CD4-positive, alpha-beta T cell treated with Interleukin-1 beta for 1 hour (primary cell): ENCODE data around the gene GRIK3.
"Not testable (repeated sequence)": the region's sequence is repeated elsewhere in the genome, so short reads cannot be mapped to it uniquely, and the experiment has no call there.

Experiments used
- DNase-seq, 2 donors: peaks; one replicate each; pipeline ENCODE4 v3.0.0-alpha.2; 2020 to 2022

Gene GRIK3

DNA sequence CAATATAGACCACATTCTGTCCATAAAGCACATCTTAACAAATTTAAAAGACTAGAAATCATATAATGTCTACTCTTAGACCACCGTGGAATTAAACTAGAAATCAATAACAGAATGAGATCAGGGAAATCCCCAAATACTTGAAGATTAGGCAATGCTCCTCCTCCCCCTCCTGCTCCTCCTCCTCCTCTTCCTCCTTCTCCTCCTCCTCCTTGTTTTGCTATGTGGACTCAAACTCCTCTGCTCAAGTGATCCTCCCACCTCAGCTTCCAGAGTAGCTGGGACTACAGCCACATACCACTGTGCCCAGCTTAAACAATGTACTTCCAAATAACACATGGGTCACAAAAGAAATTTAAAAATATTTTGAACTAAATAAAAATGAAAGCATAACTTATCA, 134.2 kb downstream of the GRIK3 start:
- DNase-seq: no peak

DNA sequence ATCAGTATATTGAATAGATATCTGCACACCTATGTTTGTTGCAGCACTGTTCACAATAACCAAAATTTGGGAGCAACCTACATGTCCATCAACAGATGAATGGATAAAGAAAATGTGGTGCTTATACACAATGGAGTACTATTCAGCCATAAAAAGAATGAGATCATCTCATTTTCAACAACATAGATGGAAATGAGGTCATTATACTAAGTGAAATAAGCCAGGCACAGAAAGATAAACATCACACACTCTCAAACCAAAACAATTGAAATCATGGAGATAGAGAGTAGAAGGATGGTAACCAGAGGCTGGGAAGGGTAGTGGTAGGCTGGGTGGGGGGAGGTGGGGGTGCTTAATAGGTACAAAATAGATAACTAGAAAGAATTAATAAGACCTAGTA, 136.5 kb downstream of the GRIK3 start:
- not testable (repeated sequence) for DNase-seq

- no peak for DNase-seq
Measured at GRCh38 chr1:36894824-36895223, 139.5 kb downstream of the GRIK3 start.

- no peak for DNase-seq
Measured at GRCh38 chr1:36890776-36891175, 143.5 kb downstream of the GRIK3 start.

GRCh38 chr1:36889478-36890226, 144.7 kb downstream of the GRIK3 start:
- no peak for DNase-seq

DNA sequence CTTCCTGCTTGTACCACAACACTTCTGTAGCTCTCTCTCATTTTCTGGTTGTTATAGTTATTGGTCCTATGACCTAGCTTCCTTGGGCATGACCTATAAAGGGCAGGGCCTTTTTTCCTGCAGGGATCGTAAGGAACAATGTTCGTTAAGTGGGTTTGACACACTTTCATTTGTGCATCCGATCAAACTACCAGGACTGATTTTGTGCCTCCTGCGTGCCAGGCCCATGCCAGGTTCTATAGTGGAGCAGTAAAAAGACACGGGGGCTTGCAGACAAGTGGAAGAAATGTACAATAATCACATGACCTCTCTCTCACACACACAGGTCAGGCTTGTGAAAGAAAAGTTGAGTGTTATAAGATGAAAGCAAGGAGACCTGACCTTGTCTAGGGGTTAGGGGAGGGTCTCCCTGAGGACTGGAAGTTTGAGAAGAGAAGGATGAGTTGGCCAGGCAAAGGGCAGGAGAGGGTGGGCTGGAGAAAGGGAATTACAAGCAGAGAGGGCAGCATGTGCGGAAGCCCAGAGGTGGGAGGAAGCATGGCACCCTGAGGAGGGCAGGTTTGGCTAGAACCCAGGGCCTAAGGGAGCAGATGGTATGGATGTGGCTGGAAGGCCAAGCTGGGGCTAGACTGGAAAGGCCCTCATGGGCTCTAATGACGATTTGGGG, 145.4 kb downstream of the GRIK3 start:
- no peak for DNase-seq

DNA sequence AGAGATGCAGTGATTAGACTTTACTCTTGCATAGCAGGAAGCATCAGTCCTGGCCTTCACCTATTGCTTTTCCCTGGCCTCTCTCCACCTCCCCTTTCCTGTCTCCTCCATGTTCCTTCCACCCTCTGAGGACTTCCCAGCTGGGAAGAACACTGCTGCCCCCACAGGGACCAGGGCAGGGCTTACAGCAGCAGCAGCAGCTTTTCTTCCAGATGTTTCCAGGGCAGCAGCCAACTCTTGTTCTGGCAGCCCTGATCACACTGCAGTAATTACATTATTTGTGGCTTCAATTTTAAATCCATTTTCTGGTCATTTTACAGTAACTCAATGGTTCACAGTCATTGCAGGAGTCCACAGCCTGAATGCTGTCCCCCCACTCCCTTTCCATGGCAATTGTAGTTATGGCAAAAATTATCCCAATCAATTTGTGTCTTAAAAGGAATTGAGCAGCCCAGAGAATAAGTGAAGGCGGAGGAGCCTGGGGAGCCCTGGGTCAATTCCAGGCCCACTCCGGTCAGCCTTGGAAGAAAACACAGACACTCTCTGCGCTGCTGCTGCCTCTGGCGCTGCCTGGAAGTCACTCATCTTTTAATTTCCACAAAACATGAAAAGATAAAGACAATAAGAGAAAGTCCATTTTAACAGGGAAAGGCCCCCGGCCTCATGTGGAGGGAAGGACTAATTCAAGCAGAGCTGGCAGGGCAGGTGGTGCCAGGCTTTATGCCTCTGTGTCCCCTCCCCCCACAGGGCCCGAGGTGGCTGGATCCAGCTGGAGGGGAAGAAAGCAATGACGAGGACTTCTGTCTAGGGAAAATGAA, 148.6 kb downstream of the GRIK3 start:
- no peak for DNase-seq

DNA sequence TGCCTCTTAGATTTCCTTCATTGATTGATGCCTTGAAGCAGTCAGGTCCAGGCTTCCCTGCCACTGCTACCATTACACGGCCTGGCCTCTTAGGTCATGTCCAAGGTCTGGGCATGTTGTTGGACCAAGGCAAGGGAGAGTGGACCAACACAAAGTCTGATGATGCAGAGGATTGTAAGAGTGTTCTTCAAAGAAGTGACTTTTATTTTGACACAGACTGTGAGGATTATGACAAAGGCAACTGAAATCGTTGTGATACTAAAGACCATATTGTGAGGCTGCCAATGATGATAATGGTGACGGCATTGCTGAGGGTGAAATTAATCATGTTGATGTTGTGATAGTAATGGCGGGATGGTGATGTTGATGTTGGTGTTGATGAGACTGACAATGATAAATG, 149.5 kb downstream of the GRIK3 start:
- DNase-seq: no peak

GRCh38 chr1:36884029-36884701, 150.2 kb downstream of the GRIK3 start:
- DNase-seq: no peak

GRCh38 chr1:36883315-36883949, 150.9 kb downstream of the GRIK3 start:
- no peak for DNase-seq

- DNase-seq: no peak
Measured at GRCh38 chr1:36882536-36883285, 151.6 kb downstream of the GRIK3 start.

- DNase-seq: no peak
Measured at GRCh38 chr1:36881541-36881940, 152.8 kb downstream of the GRIK3 start.

DNA sequence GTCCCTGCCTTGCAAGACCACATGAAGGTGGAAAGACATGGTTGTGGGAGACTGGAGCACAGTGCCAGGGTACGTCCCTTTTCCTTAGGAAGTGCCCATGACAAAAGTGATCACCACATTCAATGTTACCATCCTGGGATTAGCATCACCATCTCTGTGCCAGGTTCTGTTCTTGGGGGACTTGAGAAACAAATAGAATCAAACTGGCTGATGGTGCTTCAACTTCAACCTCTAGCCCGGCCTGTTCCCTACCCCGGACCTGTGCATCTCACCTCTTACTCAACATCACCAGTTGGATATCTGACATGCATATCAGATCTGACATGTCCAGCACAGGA, 153.3 kb downstream of the GRIK3 start:
- DNase-seq: no peak

- no peak for DNase-seq
Measured at GRCh38 chr1:36880155-36881067, 153.9 kb downstream of the GRIK3 start.

DNA sequence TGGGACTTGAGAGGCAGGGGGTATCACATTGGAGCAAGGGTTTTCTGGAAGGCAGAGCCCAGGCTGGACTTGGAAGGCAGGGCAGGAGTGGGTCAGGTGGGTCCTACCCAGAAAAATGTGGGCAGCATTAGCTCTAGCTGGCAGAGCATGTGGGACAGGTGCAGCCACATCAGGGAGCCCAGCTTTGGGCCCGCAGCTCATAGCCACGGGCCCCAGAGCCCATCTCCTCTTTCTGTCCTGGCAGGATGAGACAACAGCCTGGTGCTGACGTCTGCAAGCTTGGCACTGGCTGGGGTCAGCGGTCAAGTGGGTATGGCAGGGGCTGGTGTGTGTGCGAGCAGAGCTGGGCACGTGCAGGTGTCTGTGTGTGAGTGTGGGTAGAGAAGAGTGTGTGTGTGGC, 154.7 kb downstream of the GRIK3 start:
- DNase-seq: no peak

GRCh38 chr1:36876990-36877389, 157.3 kb downstream of the GRIK3 start:
- DNase-seq: no peak

DNA sequence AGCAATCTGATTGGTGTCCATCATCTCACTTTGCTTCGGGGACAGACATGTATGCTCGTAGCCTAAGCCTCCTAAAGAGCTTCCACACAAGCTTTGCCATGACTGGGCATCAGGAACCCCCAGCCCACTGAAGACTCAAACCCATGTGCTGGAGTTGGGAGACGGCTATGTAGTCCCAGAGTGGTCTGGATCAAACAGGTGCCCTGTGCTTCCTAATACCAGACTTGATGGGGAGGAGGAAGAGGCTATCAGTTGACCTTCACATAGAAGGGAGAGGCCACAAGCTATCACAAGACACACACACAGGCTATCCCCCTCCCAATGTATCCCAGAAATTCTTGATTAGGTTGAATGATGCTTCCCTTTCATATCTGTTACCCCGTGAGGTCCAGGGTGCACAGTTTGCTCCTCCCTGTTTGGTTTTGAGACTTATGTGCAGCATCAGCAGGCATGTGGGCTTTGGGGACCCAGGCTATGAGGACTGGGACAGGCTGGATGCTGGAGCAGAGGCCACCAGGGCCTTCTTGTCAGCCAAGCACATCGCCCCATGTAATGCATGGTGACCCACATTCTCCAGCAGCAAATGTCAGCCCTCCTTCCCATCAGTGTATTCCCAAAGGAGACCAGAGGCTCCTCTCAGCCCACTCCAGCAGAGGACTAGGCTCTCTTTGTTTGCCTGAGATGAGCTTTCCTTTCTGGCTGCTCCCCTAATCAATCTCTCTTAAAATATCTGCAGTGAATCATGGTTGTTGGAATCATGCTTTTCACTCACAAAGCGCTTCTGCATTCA, 159.8 kb downstream of the GRIK3 start:
- no peak for DNase-seq

DNA sequence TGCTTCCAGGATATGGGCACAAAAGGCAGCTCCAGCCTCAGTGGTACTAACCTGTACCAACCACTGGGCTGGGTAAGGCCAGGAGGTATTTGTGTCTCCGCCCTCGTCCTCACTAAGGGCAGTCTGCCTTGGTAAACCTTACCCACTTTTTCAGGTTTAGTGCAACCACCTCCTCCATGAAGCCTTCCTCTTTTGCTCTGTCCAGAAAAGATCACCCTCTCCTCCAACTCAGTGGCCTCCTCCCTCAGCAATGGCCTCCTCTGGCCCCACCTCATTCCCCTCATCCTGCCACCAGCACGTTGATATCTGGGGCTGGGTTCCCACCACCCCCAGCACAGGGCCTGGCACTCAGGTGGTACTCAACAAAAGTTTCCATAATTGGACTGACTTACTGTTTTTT, 161.5 kb downstream of the GRIK3 start:
- DNase-seq: no peak

GRCh38 chr1:36872126-36872754, 162.1 kb downstream of the GRIK3 start:
- DNase-seq: no peak
